ENCODE results near the gene KCNQ1. TPM values are rescaled to one million over a fixed set of nuclear protein-coding genes. Genes with fewer than 3 reads are reported as not detected.

KCNQ1 gene
- total RNA-seq, 2 donors from 2014 or later, result 4.4 to 25.3 TPM

DNA sequence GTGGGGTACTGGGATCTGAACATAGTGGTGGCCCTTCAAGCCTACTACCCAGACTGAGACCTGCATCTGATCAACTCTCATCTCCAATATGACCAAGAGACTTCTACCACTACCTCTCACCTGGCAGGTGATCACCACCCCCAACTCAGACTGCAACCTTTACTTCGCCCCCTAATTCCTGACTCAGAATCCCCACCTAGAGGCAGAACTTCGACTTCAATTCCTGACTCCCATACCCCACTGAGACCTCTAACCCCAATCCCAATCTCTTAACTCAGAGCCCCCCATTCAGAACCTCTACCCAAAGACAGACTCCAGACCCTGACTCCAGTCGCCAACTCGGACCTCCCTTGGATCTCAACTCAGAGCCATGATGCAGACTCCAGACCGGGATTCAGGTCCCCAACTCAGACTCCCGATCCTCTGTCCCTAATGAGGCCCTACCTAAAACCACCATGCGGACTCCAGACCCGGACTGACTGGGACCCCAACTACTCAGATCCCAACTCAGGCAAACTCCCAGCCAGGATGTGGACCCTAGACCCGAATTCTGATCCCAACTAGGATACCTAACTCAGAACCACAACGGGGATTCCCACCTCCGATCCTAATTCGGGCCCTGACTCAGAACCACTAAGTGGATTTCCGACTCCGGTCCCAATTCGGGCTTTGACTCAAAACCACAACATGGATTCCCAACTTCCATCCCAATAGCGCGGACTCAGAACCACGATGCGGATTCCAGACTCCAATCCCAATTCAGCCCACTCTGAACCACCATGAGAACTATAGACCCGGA, 253.8 kb downstream of the KCNQ1 start:
- peaks cover 0 to 30% of the 10 kb centered on the region in 2 donors for H3K4me1 ChIP-seq (ENCODE audit: control insufficient read depth in 1 of 2, low read depth in 2 of 2)
- H3K27ac ChIP-seq, result no peak overlapping the region
- ATAC-seq (ENCODE audit: insufficient number of reproducible peaks, low FRiP score, low read depth), result no peak
- H3K36me3 ChIP-seq, result no peaks in the 10 kb centered on the region
- H3K27me3 ChIP-seq (replicated peaks; ENCODE audit: insufficient read depth), result no peaks in the 10 kb centered on the region
- DNase-seq (ENCODE audit: low spot score), result no peak
- peak overlapping the region; percentile 83 for H3K4me3 ChIP-seq
- TF ChIP-seq, protein P1, sequence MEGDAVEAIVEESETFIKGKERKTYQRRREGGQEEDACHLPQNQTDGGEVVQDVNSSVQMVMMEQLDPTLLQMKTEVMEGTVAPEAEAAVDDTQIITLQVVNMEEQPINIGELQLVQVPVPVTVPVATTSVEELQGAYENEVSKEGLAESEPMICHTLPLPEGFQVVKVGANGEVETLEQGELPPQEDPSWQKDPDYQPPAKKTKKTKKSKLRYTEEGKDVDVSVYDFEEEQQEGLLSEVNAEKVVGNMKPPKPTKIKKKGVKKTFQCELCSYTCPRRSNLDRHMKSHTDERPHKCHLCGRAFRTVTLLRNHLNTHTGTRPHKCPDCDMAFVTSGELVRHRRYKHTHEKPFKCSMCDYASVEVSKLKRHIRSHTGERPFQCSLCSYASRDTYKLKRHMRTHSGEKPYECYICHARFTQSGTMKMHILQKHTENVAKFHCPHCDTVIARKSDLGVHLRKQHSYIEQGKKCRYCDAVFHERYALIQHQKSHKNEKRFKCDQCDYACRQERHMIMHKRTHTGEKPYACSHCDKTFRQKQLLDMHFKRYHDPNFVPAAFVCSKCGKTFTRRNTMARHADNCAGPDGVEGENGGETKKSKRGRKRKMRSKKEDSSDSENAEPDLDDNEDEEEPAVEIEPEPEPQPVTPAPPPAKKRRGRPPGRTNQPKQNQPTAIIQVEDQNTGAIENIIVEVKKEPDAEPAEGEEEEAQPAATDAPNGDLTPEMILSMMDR (IDR thresholded peaks at IDR 0.05), result no peak
- no peaks in the 10 kb centered on the region for H3K9me3 ChIP-seq

DNA sequence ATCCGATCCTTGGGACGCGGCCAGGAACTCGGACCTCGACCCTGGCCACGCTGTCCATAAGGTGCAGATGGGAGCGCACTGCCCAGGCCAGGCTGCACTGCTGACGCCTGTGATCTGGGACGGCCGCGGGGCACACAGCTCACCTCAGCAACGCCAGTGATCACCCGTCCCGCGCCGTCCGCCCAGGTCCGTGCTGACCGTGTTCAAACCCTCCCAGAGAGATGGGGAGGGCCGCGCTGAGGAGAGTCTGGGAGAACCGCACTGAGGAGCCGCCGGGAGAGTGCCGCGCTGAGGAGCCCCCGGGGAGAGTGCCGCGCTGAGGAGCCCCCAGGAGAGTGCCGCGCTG, 254.3 kb downstream of the KCNQ1 start:
- Histone ChIP-seq H3K27me3 (replicated peaks; ENCODE audit: insufficient read depth) (no peaks in the 10 kb centered on the region), H3K9me3 (no peaks in the 10 kb centered on the region), H3K36me3 (no peaks in the 10 kb centered on the region), H3K27ac (peak overlapping the region in 1 of 2 donors; percentile 58), H3K4me3 (peak overlapping the region; percentile 83), H3K4me1 (ENCODE audit: control insufficient read depth in 1 of 2, low read depth in 2 of 2) (peaks cover 0 to 25% of the 10 kb centered on the region in 2 donors)
- TF ChIP-seq, protein P1 (IDR thresholded peaks at IDR 0.05), result no peak
- DNase-seq (ENCODE audit: low spot score), result no peak
- ATAC-seq (ENCODE audit: insufficient number of reproducible peaks, low FRiP score, low read depth), result no peak

DNA sequence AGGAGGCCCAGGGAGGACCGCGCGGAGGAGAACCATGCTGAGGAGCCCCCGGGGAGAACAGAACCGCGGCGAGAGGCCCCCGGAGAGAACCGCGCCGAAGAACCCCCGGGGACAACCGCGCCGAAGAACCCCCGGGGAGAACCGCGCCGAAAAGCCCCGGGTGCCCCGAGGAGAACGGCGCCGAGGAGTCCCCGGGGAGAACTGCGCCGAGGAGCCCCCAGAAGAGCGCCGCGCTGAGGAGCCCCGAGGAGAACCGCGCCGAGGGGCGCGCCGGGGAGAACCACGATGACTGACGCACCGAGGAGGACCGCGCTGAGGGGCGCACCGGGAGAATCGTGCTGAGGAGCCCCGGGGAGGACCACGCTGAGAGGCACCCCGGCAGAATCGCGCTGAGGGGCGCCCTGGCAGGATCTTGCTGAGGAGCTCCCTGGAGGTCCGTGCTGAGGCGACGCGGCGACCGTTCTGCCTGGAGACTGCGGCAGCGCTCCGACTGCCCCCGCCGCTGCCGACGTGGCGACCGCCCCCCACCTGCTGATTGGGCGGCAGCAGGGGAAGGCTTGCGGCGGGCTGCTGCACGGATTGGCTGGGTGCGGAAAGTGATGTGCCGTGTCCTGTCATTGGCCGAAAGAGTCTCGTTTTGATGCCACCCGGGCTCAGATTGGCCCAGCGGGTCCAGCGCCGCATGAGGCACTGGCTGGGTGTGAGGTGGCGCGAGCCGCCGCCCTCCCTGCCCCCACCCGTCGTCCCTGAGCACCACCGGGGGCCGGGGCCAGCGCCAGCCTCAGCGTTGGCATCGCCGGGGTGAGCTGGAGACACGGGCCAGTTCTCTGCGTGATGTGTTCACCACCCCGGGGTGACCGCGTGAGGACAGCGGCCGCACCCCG, 255.0 kb downstream of the KCNQ1 start, which contains the start of gene KCNQ1OT1:
Gene KCNQ1OT1, minus strand, starts transcription at position 464 of the 884 bp plus-strand sequence.
- ATAC-seq (ENCODE audit: insufficient number of reproducible peaks, low FRiP score, low read depth) (peak; percentile 55), DNase-seq (ENCODE audit: low spot score) (peak; percentile 51)
- Histone ChIP-seq H3K9me3 (no peaks in the 10 kb centered on the region), H3K27ac (peak within 1 kb of the TSS; percentile 89 to 94), H3K36me3 (no peaks in the 10 kb centered on the region), H3K27me3 (replicated peaks; ENCODE audit: insufficient read depth) (no peaks in the 10 kb centered on the region), H3K4me1 (ENCODE audit: control insufficient read depth in 1 of 2, low read depth in 2 of 2) (peaks cover 0 to 19% of the 10 kb centered on the region in 2 donors), H3K4me3 (peak within 1 kb of the TSS; percentile 83)
- TF ChIP-seq, protein P1 (IDR thresholded peaks at IDR 0.05), result no peak

DNA sequence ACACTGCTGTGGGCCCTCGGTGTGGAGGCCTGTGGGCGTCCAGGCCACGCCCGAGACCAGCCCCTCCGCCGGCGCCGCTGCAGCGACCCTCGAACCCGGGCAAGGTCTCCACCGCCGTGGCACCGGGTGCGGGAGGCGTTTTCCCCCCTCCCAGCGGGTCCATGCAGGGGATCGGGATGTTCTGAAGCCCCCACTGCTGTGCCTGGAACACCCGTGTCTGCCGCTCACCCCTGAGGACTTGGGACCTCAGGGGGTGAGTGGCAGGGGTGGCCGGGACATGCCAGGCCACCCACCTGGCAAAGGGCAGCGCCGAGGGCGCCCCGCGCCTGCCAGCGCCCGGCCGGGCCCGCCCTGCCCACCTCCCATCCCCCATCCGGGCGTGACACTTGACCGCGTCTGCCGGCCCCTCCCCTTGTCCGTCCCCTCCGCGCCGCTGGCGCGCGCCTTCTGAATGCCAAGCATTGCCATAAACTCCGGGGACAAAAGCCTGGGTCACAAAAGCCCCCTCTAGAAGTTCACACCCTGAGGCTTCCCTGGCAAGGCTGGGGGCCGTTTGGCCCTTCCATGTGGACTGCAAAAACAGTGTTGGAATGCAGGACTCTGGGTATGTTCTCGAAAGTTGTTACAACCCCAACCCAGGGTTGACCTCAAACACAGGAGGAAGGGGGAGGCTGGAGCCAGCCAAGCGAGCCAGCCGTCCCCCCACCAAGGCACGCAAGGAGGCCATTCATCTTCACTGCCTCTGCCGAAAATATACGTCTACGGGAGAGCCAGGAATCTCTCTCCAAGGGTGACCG, 255.8 kb downstream of the KCNQ1 start:
- Histone ChIP-seq H3K4me3 (peak overlapping the region; percentile 83), H3K4me1 (ENCODE audit: control insufficient read depth in 1 of 2, low read depth in 2 of 2) (peaks cover 0 to 17% of the 10 kb centered on the region in 2 donors), H3K36me3 (no peaks in the 10 kb centered on the region), H3K27ac (peak overlapping the region; percentile 89 to 94), H3K9me3 (no peaks in the 10 kb centered on the region), H3K27me3 (replicated peaks; ENCODE audit: insufficient read depth) (no peaks in the 10 kb centered on the region)
- no peak for ATAC-seq (ENCODE audit: insufficient number of reproducible peaks, low FRiP score, low read depth)
- TF ChIP-seq, protein P1 (IDR thresholded peaks at IDR 0.05), result no peak
- DNase-seq (ENCODE audit: low spot score), result no peak
